ENCODE data around the gene ANKS3. TPM values are rescaled to one million over a fixed set of nuclear protein-coding genes. Genes with fewer than 3 reads are reported as not detected.
A peak's percentile ranks its signal among the peaks of the same experiment; 100 is the strongest.
"Not testable (repeated sequence)": the region's sequence is repeated elsewhere in the genome, so short reads cannot be mapped to it uniquely, and the experiment has no call there.

Gene ANKS3
- total and polyA plus RNA-seq, 8 donors, result 8.7 to 69.1 (median 12.6) TPM

DNA sequence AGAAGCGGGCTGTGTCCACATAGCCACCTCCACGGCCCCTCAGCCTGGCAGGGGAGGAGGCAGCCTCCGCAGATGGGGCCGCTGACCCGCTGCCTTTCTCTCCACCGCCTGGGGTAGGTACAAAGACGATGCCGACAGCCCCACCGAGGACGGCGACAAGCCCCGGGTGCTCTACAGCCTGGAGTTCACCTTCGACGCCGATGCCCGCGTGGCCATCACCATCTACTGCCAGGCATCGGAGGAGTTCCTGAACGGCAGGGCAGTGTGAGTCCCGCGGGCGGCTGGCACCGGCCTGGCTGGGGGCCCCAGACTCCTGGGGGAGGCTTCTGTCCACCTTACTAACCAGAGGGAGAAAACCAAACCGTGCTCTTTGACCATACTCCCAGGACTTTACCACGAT lies 81.5 kb downstream of the ANKS3 start:
- TF ChIP-seq, protein P1, sequence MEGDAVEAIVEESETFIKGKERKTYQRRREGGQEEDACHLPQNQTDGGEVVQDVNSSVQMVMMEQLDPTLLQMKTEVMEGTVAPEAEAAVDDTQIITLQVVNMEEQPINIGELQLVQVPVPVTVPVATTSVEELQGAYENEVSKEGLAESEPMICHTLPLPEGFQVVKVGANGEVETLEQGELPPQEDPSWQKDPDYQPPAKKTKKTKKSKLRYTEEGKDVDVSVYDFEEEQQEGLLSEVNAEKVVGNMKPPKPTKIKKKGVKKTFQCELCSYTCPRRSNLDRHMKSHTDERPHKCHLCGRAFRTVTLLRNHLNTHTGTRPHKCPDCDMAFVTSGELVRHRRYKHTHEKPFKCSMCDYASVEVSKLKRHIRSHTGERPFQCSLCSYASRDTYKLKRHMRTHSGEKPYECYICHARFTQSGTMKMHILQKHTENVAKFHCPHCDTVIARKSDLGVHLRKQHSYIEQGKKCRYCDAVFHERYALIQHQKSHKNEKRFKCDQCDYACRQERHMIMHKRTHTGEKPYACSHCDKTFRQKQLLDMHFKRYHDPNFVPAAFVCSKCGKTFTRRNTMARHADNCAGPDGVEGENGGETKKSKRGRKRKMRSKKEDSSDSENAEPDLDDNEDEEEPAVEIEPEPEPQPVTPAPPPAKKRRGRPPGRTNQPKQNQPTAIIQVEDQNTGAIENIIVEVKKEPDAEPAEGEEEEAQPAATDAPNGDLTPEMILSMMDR (IDR thresholded peaks at IDR 0.05), result no peak
- ATAC-seq (no peak), DNase-seq (no peak), FAIRE-seq (no peak)
- 92 to 95% methylated on average over 25 of the region's 25 CpGs for WGBS, 2 donors
- no peak overlapping the region for H3K4me3 ChIP-seq
- peaks cover 0 to 36% (median 0%) of the 10 kb centered on the region in 3 donors for H3K36me3 ChIP-seq
- H3K4me1 ChIP-seq, result peaks cover 24 to 26% (median 24%) of the 10 kb centered on the region in 3 donors
- H3K9me3 ChIP-seq, result no peaks in the 10 kb centered on the region
- intact Hi-C loops (cut with DNase I), result no loop called here
- H3K27ac ChIP-seq, result peak overlapping the region in 1 of 4 donors; percentile 79
- no peaks in the 10 kb centered on the region for H3K27me3 ChIP-seq

GRCh38 chr16:4651827-4652226 lies 82.2 kb downstream of the ANKS3 start:
- DNase-seq, result no peak
- Histone ChIP-seq H3K27me3 (no peaks in the 10 kb centered on the region), H3K9me3 (no peaks in the 10 kb centered on the region), H3K4me1 (peaks cover 24 to 26% (median 24%) of the 10 kb centered on the region in 3 donors), H3K27ac (no peak overlapping the region), H3K36me3 (peaks cover 0 to 29% (median 0%) of the 10 kb centered on the region in 3 donors), H3K4me3 (no peak overlapping the region)
- ATAC-seq, result no peak
- 95 to 96% methylated on average over 13 of the region's 13 CpGs for WGBS, 2 donors
- intact Hi-C loops (cut with DNase I), result no loop called here
- no peak for FAIRE-seq
- TF ChIP-seq, protein P1 (IDR thresholded peaks at IDR 0.05), result no peak

GRCh38 chr16:4650443-4651074 lies 83.5 kb downstream of the ANKS3 start:
- H3K27ac ChIP-seq; FAIRE-seq; intact Hi-C loops (cut with DNase I); H3K4me3 ChIP-seq; H3K9me3 ChIP-seq; H3K27me3 ChIP-seq: not testable (repeated sequence)
- peak in 2 of 4 donors; percentile 18 to 46 for ATAC-seq
- 82 to 83% methylated on average over 15 of the region's 15 CpGs for WGBS, 2 donors
- DNase-seq, result peak in 5 of 6 donors; percentile 42 to 79 (median 63)
- Histone ChIP-seq H3K36me3 (peaks cover 0 to 16% (median 0%) of the 10 kb centered on the region in 3 donors), H3K4me1 (peaks cover 24 to 26% (median 24%) of the 10 kb centered on the region in 3 donors)
- TF ChIP-seq, protein P1 (IDR thresholded peaks at IDR 0.05), result peak; percentile 47 to 73 (median 64)

DNA sequence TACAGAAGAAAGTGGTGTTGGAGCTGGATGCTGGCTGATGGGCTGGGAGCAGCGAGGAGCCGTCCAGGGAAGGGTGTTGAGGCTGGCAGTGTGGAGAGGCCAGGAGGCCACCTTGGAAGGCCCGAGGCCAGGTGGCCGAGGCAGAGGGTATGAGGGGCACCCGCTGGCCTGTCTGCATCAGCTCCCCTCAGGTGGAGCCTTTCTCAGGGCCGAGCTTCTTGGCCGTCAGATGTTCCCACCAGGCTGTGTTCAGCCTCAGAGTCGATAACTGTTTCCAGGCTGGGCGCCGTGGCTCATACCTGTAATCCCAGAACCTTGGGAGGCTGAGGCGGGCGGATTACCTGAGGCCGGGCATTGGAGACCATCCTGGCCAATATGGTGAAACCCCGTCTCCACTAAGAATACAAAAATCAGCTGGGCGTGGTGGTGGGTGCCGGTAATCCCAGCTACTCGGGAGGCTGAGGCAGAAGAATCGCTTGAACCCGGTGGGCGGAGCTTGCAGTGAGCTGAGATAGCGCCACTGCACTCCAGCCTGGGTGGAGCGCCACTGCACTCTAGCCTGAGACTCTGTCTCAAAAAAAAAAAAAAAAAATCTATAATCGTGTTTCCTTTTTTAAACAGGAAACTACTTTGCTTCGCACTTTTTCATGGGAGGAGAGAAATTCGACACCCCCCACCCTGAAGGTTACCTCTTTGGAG lies 84.2 kb downstream of the ANKS3 start:
- ATAC-seq, result no peak
- Histone ChIP-seq H3K9me3 (no peaks in the 10 kb centered on the region), H3K36me3 (peaks cover 0 to 15% (median 0%) of the 10 kb centered on the region in 3 donors), H3K4me1 (peaks cover 18 to 22% (median 20%) of the 10 kb centered on the region in 3 donors), H3K27ac (no peak overlapping the region), H3K4me3 (no peak overlapping the region), H3K27me3 (no peaks in the 10 kb centered on the region)
- WGBS, 2 donors, result 91 to 92% methylated on average over 25 of the region's 25 CpGs
- TF ChIP-seq, protein P1 (IDR thresholded peaks at IDR 0.05), result no peak
- no peak for DNase-seq
- FAIRE-seq, result no peak
- intact Hi-C loops (cut with DNase I), result no loop called here
